Hair follicle dermal papilla cell (primary cell): ENCODE measurements around the gene FAM162A. TPM values are rescaled to one million over a fixed set of nuclear protein-coding genes. Genes with fewer than 3 reads are reported as not detected.

Experiments
- small RNA-seq: library from RNA; depleted of rRNA; stranded (forward); fragments of <200 nt; gene quantifications from one replicate; pipeline ENCODE3, GENCODE V24; 2012
- total RNA-seq: library from RNA; depleted of rRNA; stranded (reverse); fragments of >200 nt; gene quantifications from 2 replicates; pipeline ENCODE4 v1.2.3, GENCODE V29; 2012

FAM162A gene
- 6.8 and 8.8 TPM in 2 replicates for total RNA-seq

GRCh38 chr3:122383771-122384697, at the start of gene FAM162A:
FAM162A (plus strand) TSS chr3:122384182; CDS start chr3:122384266, 84 bp downstream.

GRCh38 chr3:122382888-122383666, 905 bp upstream of the FAM162A start, which contains the start of gene MIX23:
MIX23 (minus strand) TSS chr3:122383231; CDS start chr3:122383224, 7 bp downstream.

GRCh38 chr3:122415762-122416654, 32.0 kb downstream of the FAM162A start, which contains the start of gene WDR5B:
WDR5B (minus strand) TSS chr3:122416062; CDS start chr3:122415528, 534 bp downstream.

Small RNA genes lying within 50 kb of the gene (small RNA-seq; reads per million reads assigned to genes)
- not detected for gene AC083798.1

Other genes with a start within 250 kb of the FAM162A start
- gene CASR, start 200.5 kb upstream of the FAM162A start, total RNA-seq: not detected in 2 replicates
- gene CSTA, start 58.9 kb upstream of the FAM162A start, total RNA-seq: 3.7 and 3.8 TPM in 2 replicates
- gene MIX23, start 951 bp upstream of the FAM162A start, total RNA-seq: 10.9 and 22.8 TPM in 2 replicates
- 7.5 and 7.6 TPM in 2 replicates for gene WDR5B, start 31.9 kb downstream of the FAM162A start, total RNA-seq
- gene KPNA1, start 130.8 kb downstream of the FAM162A start, total RNA-seq: 38.0 and 40.7 TPM in 2 replicates
- gene PARP9, start 180.1 kb downstream of the FAM162A start, total RNA-seq: 47.4 and 51.6 TPM in 2 replicates
- gene DTX3L, start 180.2 kb downstream of the FAM162A start, total RNA-seq: 49.5 and 60.2 TPM in 2 replicates
- gene PARP15, start 193.5 kb downstream of the FAM162A start, total RNA-seq: 1.1 and 2.3 TPM in 2 replicates